HG02759 (cell line): ENCODE results near the gene PAIP2.
A peak's percentile ranks its signal among the peaks of the same experiment; 100 is the strongest.
"Not testable (repeated sequence)": the region's sequence is repeated elsewhere in the genome, so short reads cannot be mapped to it uniquely, and the experiment has no call there.

ENCODE experiments used
- ATAC-seq: cut with Tn5 transposase; IDR thresholded peaks from one replicate; pipeline ENCODE4 v1.9.1; 2021; ENCODE audit warnings: mild to moderate bottlenecking, moderate library complexity; ENCODE audit not compliant: unreplicated experiment

The PAIP2 gene

DNA sequence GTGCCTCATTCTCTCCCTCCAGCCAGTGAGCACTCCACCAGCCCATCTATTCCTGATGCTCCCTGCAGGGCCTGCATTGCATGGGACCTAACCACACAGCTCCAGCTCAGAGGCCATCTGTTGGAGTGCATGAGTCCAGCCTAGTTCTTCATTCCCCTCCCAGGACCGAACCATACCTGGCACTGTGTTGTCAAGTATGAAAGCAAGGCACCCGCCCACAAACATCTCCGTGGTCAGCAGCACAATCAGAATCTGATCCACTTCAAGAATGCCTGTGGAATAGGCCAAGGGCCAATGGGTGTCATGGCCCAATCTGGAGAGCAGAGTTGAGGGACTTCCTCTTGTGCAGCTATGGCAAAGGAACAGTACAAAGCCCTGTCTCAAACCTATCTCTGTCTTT is 35.6 kb downstream of the PAIP2 start:
- no peak for ATAC-seq

DNA sequence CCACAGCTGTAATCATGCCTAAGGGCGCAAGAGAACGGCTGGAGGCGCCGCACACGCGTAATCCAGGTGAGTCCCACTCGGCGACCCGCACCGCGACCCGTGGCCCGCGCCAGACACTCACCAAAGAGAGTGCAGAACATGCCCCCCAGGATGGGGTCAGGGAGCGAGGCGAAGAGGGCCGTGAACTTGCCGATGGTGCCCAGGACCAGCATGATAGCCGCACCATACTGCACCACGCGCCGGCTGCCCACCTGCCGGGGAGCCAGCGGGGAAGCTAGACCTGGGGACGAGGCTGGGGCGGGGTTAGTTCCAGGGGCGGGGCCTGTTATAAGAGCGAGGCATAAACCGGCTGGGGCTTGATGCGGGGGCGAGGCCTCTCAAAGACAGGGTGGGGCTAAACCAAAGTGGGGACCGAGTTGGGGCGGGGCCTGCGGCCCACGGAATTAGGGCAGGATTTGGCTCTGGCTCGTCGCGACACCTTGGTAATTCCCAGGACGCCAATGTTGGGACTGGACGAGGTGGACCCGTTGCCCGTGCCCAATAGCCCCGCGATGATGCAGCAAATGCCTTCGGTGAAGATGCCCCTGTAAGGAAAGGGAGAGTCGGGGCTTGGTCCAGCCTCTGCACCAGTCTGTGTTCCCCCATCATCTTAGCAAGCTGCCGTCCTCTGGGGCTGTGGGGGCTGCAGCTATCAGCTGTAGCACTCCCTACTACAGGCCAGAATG is 36.6 kb downstream of the PAIP2 start:
- no peak for ATAC-seq

GRCh38 chr5:139378941-139379361 is 37.3 kb downstream of the PAIP2 start:
- ATAC-seq, result no peak

DNA sequence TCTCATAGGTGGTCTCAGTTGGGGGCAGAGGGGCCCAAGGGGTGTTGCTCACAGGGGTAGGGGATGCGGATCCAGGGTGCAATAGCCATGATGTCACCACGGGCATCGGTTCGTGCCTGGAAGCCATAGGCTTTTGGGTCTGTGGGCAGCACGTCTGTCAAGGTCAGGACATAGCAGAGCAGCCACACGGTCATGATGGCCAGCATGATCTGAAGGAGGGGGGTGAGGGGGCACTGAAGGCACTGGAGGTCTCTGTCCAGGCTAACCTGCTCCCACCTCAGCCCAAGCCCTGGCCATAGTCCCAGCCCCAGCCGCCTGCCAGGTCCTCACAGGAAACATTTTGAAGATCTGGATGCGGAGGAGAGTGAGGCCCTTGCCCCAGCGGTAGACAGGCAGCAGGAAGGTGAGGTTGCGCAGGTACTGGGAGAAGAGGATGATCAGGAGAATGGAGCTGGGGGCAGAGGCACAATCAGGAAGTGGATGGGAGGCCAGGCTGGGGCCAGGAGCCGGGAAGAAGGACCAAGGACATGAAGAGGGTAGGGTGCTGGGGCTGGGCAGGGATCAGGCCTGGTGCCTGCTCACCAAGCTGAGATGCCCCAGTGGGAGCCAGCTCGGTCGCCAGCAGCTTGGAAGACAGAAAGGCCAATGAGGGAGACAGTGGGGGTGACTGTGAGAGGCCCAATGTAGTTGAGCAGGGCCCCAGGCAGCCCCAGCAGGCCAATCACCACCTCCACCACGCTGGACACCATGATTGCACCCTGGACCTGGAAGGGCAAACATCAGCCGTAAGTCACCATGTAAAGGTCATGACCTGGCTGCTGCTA is 38.2 kb downstream of the PAIP2 start:
- ATAC-seq, result no peak

DNA sequence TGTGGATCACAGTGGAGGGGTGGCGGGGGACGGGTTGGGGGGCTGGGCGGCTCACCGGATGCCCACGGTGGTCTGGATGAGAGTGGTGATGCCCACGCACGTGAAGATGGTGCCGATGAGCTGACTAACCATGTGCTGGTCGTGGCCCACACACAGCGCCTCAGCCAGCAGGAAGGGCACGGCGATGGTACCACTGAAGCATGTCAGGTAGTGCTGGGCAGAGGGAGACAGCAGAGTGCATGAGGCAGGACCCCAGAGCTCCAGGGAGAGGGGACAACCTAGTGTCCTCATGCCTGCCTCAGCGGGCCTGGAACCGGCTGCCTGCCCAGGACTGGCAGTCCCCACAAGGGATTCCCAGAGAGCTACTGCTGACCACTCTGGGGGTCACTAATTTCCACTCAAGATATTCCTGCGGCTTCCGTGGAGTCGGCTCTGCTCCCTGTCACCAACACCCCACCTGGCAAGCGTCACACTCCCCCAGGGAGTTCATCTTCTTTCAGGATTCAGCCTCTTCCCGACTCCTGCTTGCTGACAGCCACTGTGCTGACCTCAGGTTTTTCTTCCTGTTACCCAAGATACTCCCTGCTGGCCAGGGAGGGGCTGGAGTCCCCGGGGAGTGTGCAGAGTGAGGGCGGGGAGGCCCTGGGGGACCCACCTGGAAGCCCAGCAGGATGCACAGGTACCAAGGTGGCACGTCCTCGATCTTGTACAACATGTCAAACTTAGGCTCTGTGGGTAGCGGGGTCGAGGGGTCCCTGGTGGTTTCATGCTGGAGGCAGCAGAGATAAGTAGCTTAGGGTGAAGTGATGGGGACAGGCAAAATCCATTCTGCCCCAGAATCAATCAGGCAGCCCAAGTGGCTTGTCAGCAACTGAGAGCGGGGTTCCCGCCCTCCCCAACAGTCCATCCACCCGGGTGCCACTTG is 40.4 kb downstream of the PAIP2 start:
- no peak for ATAC-seq

- no peak for ATAC-seq
Observed at GRCh38 chr5:139382807-139383206, 41.2 kb downstream of the PAIP2 start.

GRCh38 chr5:139383275-139383992 is 41.8 kb downstream of the PAIP2 start, which contains the start of gene SLC23A1:
TSS of gene SLC23A1 (minus strand) at chr5:139383297. CDS start at chr5:139383253, 44 bp downstream.
- ATAC-seq, result no peak

GRCh38 chr5:139383993-139384590 is 42.4 kb downstream of the PAIP2 start:
- no peak for ATAC-seq

- no peak for ATAC-seq
Observed at GRCh38 chr5:139384591-139385051, 43.0 kb downstream of the PAIP2 start.

- no peak for ATAC-seq
Observed at GRCh38 chr5:139385061-139386049, 43.7 kb downstream of the PAIP2 start.

DNA sequence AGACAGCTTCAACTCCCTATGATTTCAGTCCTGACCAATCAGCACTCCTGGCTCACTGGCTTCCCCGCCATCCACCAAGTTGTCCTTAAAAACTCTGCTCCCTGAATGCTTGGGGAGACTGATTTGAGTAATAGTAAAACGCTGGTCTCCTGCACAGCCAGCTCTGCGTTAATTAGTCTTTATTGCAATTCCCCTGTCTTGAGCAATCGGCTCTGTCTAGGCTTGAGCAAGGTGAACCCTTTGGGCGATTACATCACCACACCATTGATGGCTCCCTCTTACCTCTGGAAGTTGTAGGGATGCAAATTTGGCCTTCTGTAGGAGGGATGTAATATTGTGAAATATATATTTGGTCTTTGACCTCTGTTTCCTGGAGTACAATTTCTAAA is 44.4 kb downstream of the PAIP2 start:
- ATAC-seq, result no peak

DNA sequence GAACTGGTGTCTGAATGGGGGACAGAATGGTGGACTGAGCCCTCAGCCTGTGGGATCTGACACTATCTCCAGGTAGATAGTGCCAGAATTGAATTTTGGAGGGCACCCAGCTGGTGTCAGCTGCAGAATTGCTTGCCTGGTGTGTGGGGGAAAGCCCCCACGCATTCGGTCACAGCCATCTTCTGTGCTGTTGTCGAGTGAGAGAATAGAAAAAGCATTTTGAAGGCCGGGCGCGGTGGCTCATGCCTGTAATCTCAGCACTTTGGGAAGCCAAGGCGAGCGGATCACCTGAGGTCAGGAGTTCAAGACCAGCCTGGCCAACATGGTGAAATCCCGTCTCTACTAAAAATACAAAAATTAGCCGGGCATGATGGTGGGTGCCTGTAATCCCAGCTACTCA is 45.3 kb downstream of the PAIP2 start:
- not testable (repeated sequence) for ATAC-seq

DNA sequence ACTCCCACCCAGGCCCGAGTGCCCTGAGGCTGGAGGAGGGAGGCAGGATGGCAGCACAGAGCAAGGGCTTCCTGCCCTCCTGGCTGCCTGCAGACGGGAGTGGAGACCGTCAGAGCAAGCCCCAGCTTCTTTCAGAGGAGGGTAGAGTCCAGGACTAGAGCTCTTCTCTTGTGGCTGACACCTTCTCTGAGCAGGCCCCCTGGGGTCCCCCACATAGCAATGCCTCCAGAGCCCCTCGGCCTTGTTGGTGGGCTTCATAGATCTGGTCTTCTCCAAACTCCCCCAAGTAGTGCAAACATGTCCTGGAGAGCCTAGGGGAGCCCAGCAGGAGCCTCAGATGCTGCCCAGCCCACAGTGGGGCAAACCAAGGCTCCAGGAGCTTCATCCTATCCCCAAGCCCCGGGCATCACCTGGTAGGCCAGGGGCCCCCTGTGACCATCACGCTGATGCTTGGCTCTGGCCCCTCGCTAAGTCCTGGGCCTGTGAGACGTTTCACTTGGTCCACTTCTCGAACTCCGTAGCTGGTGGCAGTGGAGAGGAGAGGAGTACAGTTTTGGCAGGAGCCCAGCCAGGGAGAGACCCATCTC is 46.0 kb downstream of the PAIP2 start:
- ATAC-seq, result no peak

GRCh38 chr5:139388198-139388821 is 46.7 kb downstream of the PAIP2 start:
- ATAC-seq, result no peak

DNA sequence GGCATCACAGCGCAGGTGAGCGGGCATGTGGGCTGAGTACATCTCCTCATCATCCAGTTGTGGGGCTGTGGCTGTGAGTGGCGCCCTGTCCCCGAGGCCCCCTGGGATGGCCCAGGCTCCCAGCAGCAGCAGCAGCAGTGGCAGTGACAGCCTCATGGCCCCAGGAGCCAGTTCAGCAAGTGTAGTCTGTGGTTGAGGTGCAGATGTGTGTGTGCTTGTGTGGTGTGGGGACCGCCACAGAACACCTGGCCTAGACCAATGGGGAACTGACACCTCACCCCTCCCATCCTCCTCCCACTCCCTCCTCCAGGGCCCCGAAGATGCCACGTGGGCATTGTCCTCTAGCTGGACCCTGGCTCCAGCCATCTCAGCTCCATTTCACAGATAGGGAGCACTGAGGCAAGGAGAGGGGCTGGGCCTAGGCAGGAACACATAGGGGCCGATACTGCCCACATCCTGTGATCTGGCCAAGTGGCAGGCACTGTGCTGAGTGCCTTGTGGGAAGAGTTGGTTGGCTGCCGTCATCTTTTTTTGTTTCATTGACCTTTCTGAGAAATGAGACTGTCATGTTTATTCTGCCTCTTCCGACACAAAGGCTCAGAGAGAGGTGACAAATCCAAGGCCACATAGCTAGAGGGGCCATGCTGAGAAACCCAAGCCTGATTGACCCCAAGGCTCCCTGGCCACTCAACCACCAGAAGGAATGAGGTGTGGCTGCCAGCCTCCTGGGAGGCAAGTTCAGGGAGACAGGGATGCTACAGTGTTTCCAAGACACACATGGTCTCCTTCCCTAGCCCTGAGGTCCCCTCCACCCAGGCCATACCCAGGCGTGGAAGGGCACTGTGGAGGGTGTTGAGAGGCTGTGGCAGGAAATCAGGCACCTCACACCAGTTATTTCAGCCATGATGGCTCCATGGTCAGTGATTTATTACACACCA is 48.3 kb downstream of the PAIP2 start, which contains the start of gene MZB1:
Gene MZB1, minus strand, starts transcription at position 213 of the 938 bp plus-strand sequence. Its CDS starts 57 bp downstream, at position 156.
- peak; percentile 46 for ATAC-seq
